ENCODE data around the gene LINC01488. TPM values are rescaled to one million over a fixed set of nuclear protein-coding genes. Genes with fewer than 3 reads are reported as not detected.

Gene LINC01488
- total RNA-seq, 1 experiment from 2014 or later, result not detected

GRCh38 chr11:69452206-69452987 is 29.1 kb upstream of the LINC01488 start:
- TF ChIP-seq TCF7L2 (IDR thresholded peaks at IDR 0.05; ENCODE audit: borderline replicate concordance, extremely low read depth, insufficient read depth, insufficient read length), result no peak
- TF ChIP-seq EZH2phosphoT487 (IDR thresholded peaks at IDR 0.05; ENCODE audit: borderline replicate concordance), result no peak
- no peak for TF ChIP-seq FOSL1 (IDR thresholded peaks at IDR 0.05; ENCODE audit: low read depth)
- no peak for TF ChIP-seq EGR1 (IDR thresholded peaks at IDR 0.05; ENCODE audit: low read depth)
- TF ChIP-seq ZFX (IDR thresholded peaks at IDR 0.05), result no peak
- no peak for TF ChIP-seq CBX3 (IDR thresholded peaks at IDR 0.05; ENCODE audit: low read depth)
- no peak for TF ChIP-seq MAX (IDR thresholded peaks at IDR 0.05)
- no peak for TF ChIP-seq SIN3A (IDR thresholded peaks at IDR 0.05; ENCODE audit: low read depth)
- TF ChIP-seq ATF3 (IDR thresholded peaks at IDR 0.05), result no peak
- no peak for TF ChIP-seq CTCF (IDR thresholded peaks at IDR 0.05 in 2 of 3, conservative IDR thresholded peaks at IDR 0.05 in 1 of 3; ENCODE audit: borderline replicate concordance in 1 of 3, insufficient read depth in 1 of 3, low read depth in 2 of 3, low read length in 2 of 3)
- TF ChIP-seq JUND (IDR thresholded peaks at IDR 0.05), result no peak
- no peak for TF ChIP-seq POLR2AphosphoS5 (IDR thresholded peaks at IDR 0.05; ENCODE audit: low read depth, low read length)
- no peak for TF ChIP-seq RAD21 (IDR thresholded peaks at IDR 0.05; ENCODE audit: low read depth)
- no peak for TF ChIP-seq SP1 (IDR thresholded peaks at IDR 0.05; ENCODE audit: low read depth)
- ATAC-seq (no peak), DNase-seq (ENCODE audit: low read depth, low spot score) (no peak)
- Histone ChIP-seq H3K4me1 (ENCODE audit: control insufficient read depth in 1 of 2, insufficient read depth in 2 of 2, low read length in 2 of 2) (0 out of 4 replicates have a peak, but pooled peaks cover 0 to 3% of the 10 kb centered on the region in 2 experiments), H3K4me3 (replicated peaks in 1 of 2; ENCODE audit: low read depth in 1 of 2, low read length in 2 of 2) (no peak overlapping the region), H4K20me1 (ENCODE audit: insufficient read depth) (no peaks in the 10 kb centered on the region), H3K4me2 (ENCODE audit: low read length) (no peak overlapping the region), H2AFZ (ENCODE audit: low read depth, low read length, poor library complexity, severe bottlenecking) (no peak overlapping the region), H3K27me3 (ENCODE audit: insufficient read depth, low read length) (no peaks in the 10 kb centered on the region), H3K36me3 (ENCODE audit: control insufficient read depth in 1 of 2, insufficient read depth in 2 of 2, low read length in 2 of 2) (no peaks in the 10 kb centered on the region), H3K9me2 (ENCODE audit: insufficient read depth) (no peaks in the 10 kb centered on the region), H3K9ac (ENCODE audit: low read length) (no peak overlapping the region), H3K79me2 (ENCODE audit: insufficient read depth, low read length) (no peaks in the 10 kb centered on the region), H3K27ac (ENCODE audit: low read depth, low read length) (no peak overlapping the region), H3K9me3 (ENCODE audit: control insufficient read depth in 1 of 2, insufficient read depth in 1 of 2, low read depth in 1 of 2, low read length in 2 of 2) (peaks cover 0 to 8% of the 10 kb centered on the region in 2 experiments; a peak in 1 of 4 replicates)
- intact Hi-C loops (cut with micrococcal nuclease), result no loop called here
- ChIA-PET CTCF (no interaction called here), RAD21 (ENCODE audit: low non-redundant PET in 1 of 2, low total read pairs in 2 of 2, uncharacterized antibody in 2 of 2, unreplicated experiment in 2 of 2) (no interaction called here), POLR2A (no interaction called here)
- no TSS peak for BruUV-seq (replicated peaks)
